Measurements from ENCODE around the gene CFAP157.

CFAP157 gene

GRCh38 chr9:127679506-127679905 is 27.3 kb upstream of the CFAP157 start:
- no peak overlapping the region for H3K4me3 ChIP-seq (ENCODE audit: low read depth, low read length)
- peaks cover 93% of the 10 kb centered on the region for H3K36me3 ChIP-seq
- H3K27me3 ChIP-seq (ENCODE audit: insufficient read depth, low read depth, severe bottlenecking), result no peaks in the 10 kb centered on the region
- no peak for TF ChIP-seq CTCF (IDR thresholded peaks at IDR 0.05; ENCODE audit: low read depth, low read length)
- no peak for DNase-seq
- H3K9me3 ChIP-seq (ENCODE audit: severe bottlenecking), result no peaks in the 10 kb centered on the region
- no peak overlapping the region for H3K27ac ChIP-seq

- DNase-seq, result no peak
- Histone ChIP-seq H3K27ac (no peak overlapping the region), H3K36me3 (peaks cover 90% of the 10 kb centered on the region), H3K27me3 (ENCODE audit: insufficient read depth, low read depth, severe bottlenecking) (no peaks in the 10 kb centered on the region), H3K9me3 (ENCODE audit: severe bottlenecking) (no peaks in the 10 kb centered on the region), H3K4me3 (ENCODE audit: low read depth, low read length) (no peak overlapping the region)
- no peak for TF ChIP-seq CTCF (IDR thresholded peaks at IDR 0.05; ENCODE audit: low read depth, low read length)
Observed at GRCh38 chr9:127680226-127680625, 26.6 kb upstream of the CFAP157 start.

- TF ChIP-seq CTCF (IDR thresholded peaks at IDR 0.05; ENCODE audit: low read depth, low read length), result no peak
- no peaks in the 10 kb centered on the region for H3K9me3 ChIP-seq (ENCODE audit: severe bottlenecking)
- H3K4me3 ChIP-seq (ENCODE audit: low read depth, low read length), result no peak overlapping the region
- H3K27ac ChIP-seq, result no peak overlapping the region
- no peaks in the 10 kb centered on the region for H3K27me3 ChIP-seq (ENCODE audit: insufficient read depth, low read depth, severe bottlenecking)
- DNase-seq, result no peak
- peaks cover 86% of the 10 kb centered on the region for H3K36me3 ChIP-seq
Observed at GRCh38 chr9:127680846-127681245, 25.9 kb upstream of the CFAP157 start.

GRCh38 chr9:127682351-127683136 is 24.2 kb upstream of the CFAP157 start:
- Histone ChIP-seq H3K27ac (no peak overlapping the region), H3K27me3 (ENCODE audit: insufficient read depth, low read depth, severe bottlenecking) (no peaks in the 10 kb centered on the region), H3K36me3 (peaks cover 87% of the 10 kb centered on the region), H3K4me3 (ENCODE audit: low read depth, low read length) (no peak overlapping the region), H3K9me3 (ENCODE audit: severe bottlenecking) (no peaks in the 10 kb centered on the region)
- no peak for TF ChIP-seq CTCF (IDR thresholded peaks at IDR 0.05; ENCODE audit: low read depth, low read length)
- DNase-seq, result no peak

- Histone ChIP-seq H3K36me3 (peaks cover 90% of the 10 kb centered on the region), H3K27ac (no peak overlapping the region), H3K27me3 (ENCODE audit: insufficient read depth, low read depth, severe bottlenecking) (no peaks in the 10 kb centered on the region), H3K4me3 (ENCODE audit: low read depth, low read length) (no peak overlapping the region), H3K9me3 (ENCODE audit: severe bottlenecking) (no peaks in the 10 kb centered on the region)
- TF ChIP-seq CTCF (IDR thresholded peaks at IDR 0.05; ENCODE audit: low read depth, low read length), result no peak
- DNase-seq, result no peak
Observed at GRCh38 chr9:127683723-127684122, 23.1 kb upstream of the CFAP157 start.

- H3K36me3 ChIP-seq, result peaks cover 91% of the 10 kb centered on the region
- H3K27ac ChIP-seq, result no peak overlapping the region
- H3K27me3 ChIP-seq (ENCODE audit: insufficient read depth, low read depth, severe bottlenecking), result no peaks in the 10 kb centered on the region
- no peak overlapping the region for H3K4me3 ChIP-seq (ENCODE audit: low read depth, low read length)
- TF ChIP-seq CTCF (IDR thresholded peaks at IDR 0.05; ENCODE audit: low read depth, low read length), result no peak
- DNase-seq, result no peak
- H3K9me3 ChIP-seq (ENCODE audit: severe bottlenecking), result no peaks in the 10 kb centered on the region
Observed at GRCh38 chr9:127684576-127684975, 22.2 kb upstream of the CFAP157 start.

All from WERI-Rb-1 (cell line).